NT2/D1 (cell line): Measurements from ENCODE around the gene GRIA4.

ENCODE experiments used
- YY1 ChIP-seq: IDR thresholded peaks from 2 replicates; pipeline ENCODE4 v1.6.1; 2011; ENCODE audit not compliant: insufficient read length, insufficient read depth
- ZNF274 ChIP-seq: IDR thresholded peaks from 2 replicates; pipeline ENCODE4 v1.6.1; 2011; ENCODE audit warnings: mild to moderate bottlenecking, low read depth, low read length

- TF ChIP-seq ZNF274 = no peak
- no peak for TF ChIP-seq YY1
Observed at GRCh38 chr11:105942921-105943320, 333.0 kb downstream of the GRIA4 start.
